ENCODE measurements around the gene RAET1L.

- TF ChIP-seq CTCF (IDR thresholded peaks at IDR 0.05), result no peak
- no peak for TF ChIP-seq POLR2A (IDR thresholded peaks at IDR 0.05)
These were observed 3.9 kb upstream of the RAET1L start for GRCh38 chr6:150029276-150029675.

Measured in lower leg skin (tissue), 3 donors.